GM12872 (cell line): ENCODE measurements around the gene NHLRC4.

Source experiments
- TF ChIP-seq, protein P1 (sequence below): IDR thresholded peaks from 3 replicates; pipeline ENCODE4 v1.5.1; 2011; ENCODE audit warnings: low read depth, mild to moderate bottlenecking, low read length, moderate library complexity; ENCODE audit not compliant: insufficient read depth

Gene NHLRC4

DNA sequence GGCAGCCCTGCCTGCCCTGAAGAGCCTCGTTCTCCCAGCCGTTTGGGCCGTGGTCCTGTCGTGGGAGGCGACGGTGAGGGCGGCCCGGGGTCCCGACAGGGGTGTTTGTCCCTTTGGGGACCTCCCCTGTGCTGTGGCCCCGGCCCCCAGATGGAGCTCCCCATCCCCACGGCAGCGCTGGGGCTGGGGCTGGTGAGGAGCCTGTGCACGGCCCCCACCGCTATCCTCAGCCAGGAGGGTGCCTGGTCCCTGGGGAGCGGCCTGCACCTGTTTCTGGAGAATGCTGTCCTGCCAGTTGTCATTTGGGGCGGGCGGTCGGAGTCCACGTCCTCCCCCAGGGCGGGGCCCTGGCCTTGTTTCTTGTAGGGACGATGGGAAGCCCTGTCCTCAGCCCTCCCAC lies 32.7 kb upstream of the NHLRC4 start:
- TF ChIP-seq, protein P1, sequence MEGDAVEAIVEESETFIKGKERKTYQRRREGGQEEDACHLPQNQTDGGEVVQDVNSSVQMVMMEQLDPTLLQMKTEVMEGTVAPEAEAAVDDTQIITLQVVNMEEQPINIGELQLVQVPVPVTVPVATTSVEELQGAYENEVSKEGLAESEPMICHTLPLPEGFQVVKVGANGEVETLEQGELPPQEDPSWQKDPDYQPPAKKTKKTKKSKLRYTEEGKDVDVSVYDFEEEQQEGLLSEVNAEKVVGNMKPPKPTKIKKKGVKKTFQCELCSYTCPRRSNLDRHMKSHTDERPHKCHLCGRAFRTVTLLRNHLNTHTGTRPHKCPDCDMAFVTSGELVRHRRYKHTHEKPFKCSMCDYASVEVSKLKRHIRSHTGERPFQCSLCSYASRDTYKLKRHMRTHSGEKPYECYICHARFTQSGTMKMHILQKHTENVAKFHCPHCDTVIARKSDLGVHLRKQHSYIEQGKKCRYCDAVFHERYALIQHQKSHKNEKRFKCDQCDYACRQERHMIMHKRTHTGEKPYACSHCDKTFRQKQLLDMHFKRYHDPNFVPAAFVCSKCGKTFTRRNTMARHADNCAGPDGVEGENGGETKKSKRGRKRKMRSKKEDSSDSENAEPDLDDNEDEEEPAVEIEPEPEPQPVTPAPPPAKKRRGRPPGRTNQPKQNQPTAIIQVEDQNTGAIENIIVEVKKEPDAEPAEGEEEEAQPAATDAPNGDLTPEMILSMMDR, result no peak

DNA sequence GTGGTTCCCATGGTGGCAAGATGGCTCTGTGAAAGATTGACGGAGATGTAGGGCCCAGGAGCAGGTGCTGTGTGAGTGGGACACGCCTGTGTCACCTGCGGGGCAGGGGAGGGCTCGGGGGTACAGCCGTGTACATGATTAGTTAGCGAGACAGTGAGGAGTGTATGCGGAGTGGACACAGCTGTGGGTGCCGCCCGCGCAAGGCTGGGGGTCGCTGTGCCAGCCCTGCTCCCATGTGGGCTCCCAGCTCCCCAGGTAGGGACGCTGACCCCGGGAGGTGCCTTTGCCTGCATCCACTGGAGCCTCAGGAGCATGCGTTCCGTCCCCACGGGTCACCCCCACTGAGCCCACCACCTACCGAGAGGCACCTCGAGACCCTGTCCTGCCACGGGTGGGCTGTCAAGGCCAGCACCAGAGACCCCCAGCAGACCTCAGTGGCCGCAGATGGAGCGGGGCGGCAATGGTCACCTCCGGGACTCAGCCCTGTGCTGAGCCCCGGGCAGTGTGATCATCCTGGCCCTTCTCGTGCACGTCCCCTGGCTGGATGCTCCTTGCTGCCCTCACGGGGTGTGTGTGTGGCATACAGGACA lies 31.9 kb upstream of the NHLRC4 start:
- TF ChIP-seq, protein P1, result no peak

DNA sequence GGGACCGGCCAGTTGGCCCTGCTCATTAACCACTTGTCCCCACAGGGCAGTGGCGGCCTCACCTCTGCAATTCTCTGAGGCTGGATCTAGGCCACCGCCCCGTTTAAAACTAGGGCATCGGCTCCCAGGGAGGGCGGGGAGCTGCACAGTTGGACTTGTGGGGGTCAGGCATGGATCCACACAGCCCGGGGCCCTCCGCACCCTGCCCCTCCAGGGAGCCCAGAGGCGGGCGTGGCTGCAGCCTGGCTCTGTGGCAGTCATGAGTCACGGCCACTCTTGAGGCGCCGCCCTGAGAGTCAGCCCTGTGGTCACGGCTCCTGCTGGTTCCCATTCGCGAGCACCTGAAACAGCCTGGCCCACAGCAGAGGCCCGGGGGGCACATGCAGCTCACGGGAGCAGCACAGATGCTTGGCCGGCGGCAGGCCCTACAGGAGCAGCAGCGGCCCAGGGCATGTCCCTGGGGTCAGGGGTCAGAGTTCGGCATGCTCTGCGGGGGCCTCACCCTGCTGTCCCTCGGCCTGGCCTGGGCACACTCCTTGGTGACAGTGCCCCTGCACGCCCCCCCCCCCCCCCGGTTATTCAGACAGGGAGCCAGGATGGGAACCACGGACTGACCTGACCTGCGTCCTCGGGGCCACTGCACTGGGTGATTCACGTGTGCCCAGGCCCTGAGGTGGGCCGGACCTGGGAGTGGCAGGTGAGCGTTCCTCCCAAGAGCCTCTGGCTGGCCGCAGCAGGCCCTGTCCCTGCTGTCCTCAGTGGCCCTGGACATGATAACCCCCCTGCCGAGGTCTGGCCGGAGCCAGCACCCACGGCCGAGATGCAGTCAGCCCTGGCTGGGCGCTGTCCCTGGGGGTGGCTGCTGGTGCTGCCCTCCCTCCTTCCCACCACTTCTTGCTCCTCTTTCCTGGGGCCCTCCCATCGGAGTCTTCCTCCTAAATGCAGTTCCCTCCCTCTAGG lies 31.1 kb upstream of the NHLRC4 start:
- TF ChIP-seq, protein P1, result no peak

DNA sequence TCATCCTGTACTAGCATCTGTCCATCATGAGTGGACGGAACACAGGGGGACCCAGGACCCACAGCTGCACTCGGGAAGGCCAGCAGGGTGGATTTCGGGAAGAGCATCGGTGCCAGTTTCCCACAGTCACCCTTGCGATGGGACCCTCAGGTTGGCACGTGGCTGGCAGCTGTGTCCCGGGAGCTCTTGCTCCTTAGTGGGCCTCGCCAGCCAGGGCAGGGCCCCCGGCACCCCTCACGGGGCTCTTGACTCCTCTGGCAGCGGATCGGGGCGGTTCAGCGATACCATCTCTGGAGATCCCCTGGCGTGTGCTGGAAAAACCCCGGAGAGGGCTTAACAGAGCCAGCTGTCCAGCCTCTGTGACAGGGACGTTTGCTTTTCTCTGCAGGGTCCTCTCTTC lies 30.1 kb upstream of the NHLRC4 start:
- TF ChIP-seq, protein P1, result no peak

DNA sequence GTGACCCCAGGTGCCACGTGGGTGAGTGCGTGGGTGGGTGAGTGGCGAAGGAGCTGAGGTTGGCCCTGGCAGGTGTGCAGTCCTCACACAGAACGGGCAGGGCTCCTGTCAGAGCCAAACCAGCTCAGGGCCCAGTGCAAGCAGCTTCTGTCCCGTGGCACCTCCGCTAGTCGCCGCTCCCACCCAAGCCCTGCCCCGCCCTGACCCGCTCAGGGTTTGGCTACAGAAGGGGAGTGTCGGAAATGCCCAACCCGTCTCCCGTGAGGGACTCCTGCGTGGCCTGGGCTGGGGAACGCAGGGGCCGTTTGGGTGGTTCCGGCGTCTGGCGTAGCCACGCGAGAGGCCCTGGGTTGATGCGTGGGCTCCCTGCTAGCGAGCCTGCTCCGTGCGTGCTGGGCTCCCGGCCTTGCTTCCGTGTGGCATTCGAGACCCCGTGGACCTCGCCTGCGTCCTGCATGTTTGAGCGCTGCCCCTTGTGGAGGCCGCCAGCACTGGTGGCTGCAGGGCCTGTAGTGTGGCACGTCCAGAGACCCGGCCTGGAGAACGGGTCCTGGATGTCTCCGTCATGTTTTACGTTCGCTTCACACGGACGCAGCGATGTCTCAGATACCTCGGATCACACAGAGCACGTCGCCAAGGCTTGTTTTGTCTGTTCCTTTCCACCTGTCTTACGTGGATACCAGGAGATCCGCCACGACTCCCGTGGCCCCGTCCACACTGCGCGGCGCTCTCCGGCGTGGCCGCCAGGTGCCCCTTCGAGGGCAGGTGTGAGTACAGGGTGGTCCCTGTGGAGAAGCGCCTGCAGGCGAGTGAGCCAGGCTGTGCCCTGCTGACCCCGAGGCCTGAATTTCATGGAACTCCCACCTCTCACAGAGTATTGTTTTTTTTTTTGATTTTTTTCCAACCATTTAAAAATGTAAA lies 29.1 kb upstream of the NHLRC4 start:
- TF ChIP-seq, protein P1, result no peak

DNA sequence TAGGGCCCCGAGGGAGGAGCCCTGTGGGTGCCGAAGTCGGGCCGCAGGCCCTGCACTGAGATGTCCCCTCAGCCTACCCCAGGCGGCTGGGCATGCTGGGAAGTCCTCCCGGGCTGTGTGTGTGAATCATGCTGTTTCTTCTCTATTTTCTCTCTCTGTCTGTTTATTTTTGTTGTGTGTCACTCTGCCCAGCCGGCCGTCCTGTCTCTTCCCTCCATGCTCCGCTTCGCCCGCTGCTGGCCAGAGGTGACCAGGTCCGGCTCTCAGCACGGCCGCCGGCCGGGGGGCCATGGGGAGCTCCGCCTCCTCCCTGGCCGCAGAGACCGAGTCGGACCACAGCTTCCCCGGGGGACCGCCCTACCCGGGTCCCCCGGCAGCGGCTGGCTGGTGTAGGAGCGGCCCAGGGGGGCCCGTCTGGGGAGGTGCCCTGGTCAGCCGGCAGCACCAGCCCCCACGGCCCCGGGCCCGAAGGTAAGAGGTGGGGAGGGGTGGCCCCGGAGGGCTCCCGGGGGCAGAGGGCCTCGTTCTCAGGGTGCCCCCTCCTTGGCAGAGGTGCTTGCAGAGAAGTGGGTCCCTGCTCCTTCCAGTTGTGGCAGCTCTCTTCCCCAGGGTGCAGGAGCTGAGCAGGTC lies 26.8 kb upstream of the NHLRC4 start:
- TF ChIP-seq, protein P1, result no peak
